ENCODE data around the gene PRXL2C. TPM values are rescaled to one million over a fixed set of nuclear protein-coding genes. Genes with fewer than 3 reads are reported as not detected.

The PRXL2C gene, protein sequence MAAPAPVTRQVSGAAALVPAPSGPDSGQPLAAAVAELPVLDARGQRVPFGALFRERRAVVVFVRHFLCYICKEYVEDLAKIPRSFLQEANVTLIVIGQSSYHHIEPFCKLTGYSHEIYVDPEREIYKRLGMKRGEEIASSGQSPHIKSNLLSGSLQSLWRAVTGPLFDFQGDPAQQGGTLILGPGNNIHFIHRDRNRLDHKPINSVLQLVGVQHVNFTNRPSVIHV
- total RNA-seq, result 9.8 and 10.6 TPM in 2 replicates

DNA sequence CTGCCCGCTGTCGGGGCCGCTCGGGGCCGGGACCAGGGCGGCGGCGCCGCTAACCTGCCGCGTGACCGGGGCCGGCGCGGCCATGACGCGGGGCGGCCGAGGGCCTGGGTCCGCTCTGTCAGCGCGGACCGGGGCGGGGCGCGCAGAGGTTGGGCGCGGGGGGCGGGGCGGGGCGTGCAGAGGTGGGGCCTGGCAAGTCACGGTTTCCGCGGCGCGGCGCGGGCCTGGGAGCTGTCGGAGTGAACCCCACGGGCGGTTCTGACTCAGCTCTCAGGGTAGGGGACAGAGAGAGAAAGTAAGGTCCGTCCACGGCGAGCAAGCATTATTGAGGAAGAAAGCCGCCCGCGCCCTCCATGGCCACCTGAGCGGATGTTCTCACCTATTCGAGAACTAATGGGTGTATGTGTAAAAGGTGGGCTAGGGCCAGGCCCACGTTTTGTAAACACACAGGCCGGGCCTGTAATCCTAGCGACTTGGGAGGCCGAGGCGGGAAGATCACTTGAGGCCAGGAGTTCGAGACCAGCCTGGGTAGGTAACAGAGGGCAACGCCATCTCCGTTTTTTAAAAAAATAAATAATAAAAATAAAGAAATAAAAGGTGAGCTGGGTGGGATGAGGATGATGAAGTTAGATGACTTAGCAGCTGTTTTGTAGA is at the start of gene PRXL2C:
TSS of gene PRXL2C (minus strand) at position 120 of the 654 bp plus-strand sequence. CDS start at position 84, 36 bp downstream.

DNA sequence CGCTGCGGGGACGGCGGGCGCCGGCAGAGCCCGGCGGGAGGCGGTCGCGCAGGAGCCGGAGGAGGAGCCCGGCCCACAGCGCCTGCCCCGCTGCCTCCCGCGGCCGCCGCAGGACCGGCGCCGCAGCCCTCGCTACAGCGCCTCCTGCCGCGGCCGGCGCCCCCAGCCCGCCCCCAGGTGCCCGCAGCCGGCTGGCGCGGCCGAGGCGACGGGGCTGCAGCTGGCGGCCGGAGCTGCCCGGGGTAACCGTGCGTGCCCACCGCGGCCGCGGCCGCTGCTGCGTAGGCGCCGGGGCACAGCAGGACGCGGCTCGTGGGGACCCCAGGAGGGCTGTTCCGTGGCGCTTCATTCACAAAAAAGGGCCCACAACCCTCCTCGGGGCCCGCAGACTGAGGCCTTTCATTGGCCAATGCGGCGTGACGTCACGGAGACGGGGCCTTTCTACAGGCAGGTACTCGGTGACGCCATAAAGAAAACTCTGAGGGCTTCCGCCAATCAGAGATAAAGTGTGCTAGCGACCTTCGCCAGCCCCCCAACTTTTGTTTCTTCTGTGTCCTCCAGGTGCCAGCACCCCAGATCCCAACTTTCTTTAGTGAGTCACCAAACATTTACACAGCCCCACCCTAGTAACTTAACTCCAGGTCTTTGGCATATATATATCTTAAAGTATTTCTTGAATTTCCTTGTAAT is 35.5 kb downstream of the PRXL2C start, which contains the start of gene CDC14B:
TSS of gene CDC14B (minus strand) at position 353 of the 690 bp plus-strand sequence. CDS start 465 bp downstream, outside the sequence.

Other genes starting within 250 kb of the PRXL2C start
- gene ZNF367, start 236.9 kb downstream of the PRXL2C start, total RNA-seq, result 1.3 and 6.5 TPM in 2 replicates
- 12.9 and 22.3 TPM in 2 replicates for gene HABP4, start 205.1 kb downstream of the PRXL2C start, total RNA-seq
- 12.1 and 16.1 TPM in 2 replicates for gene CDC14B, start 35.5 kb downstream of the PRXL2C start, total RNA-seq
- 4.4 and 7.1 TPM in 2 replicates for gene ZNF510, start 122.8 kb upstream of the PRXL2C start, total RNA-seq
- 1.3 and 3.2 TPM in 2 replicates for gene ZNF782, start 199.2 kb upstream of the PRXL2C start, total RNA-seq

Measured in mesangial cell (primary cell).